Natural killer cell treated with Interleukin-12 subunit alpha and Interleukin-12 subunit beta and Interleukin-15 and Interleukin-18, amount 100 ng/mL, for 72 hours (primary cell): ENCODE measurements around the gene COX4I2. TPM values are rescaled to one million over a fixed set of nuclear protein-coding genes. Genes with fewer than 3 reads are reported as not detected.
A peak's percentile ranks its signal among the peaks of the same experiment; 100 is the strongest.
"Not testable (repeated sequence)": the region's sequence is repeated elsewhere in the genome, so short reads cannot be mapped to it uniquely, and the experiment has no call there.

Experiments used
- ATAC-seq, 2 donors: fragments of 150-1000 bp; cut with Tn5 transposase in 1 of 2; sonication (Bioruptor Pico), chemical (Tn5 transposase) in 1 of 2; 2 replicates each; pipeline ENCODE4 v1.10.0; 2021
- DNase-seq: peaks from one replicate; pipeline ENCODE4 v3.0.0; 2022; ENCODE audit warnings: low spot score
- H3K27ac Mint-ChIP-seq, 2 donors: 1 replicate in 1 of 2; 2 replicates in 1 of 2; pipeline ENCODE4 v1.8.0; 2022; ENCODE audit warnings: mixed read lengths in 2 of 2, mild to moderate bottlenecking in 1 of 2, moderate library complexity in 1 of 2
- H3K27me3 Mint-ChIP-seq, 2 donors: 1 replicate in 1 of 2; 2 replicates in 1 of 2; pipeline ENCODE4 v1.8.0; 2022; ENCODE audit warnings: mixed read lengths in 2 of 2
- H3K36me3 Mint-ChIP-seq: one replicate; pipeline ENCODE4 v1.8.0; 2022; ENCODE audit warnings: mixed read lengths
- H3K4me1 Mint-ChIP-seq, 2 donors: 1 replicate in 1 of 2; 2 replicates in 1 of 2; pipeline ENCODE4 v1.8.0; 2022; ENCODE audit warnings: low read depth in 2 of 2, mixed read lengths in 2 of 2, mild to moderate bottlenecking in 1 of 2
- H3K4me3 Mint-ChIP-seq: one replicate; pipeline ENCODE4 v1.8.0; 2022; ENCODE audit warnings: mixed read lengths
- H3K9me3 Mint-ChIP-seq: 2 replicates; pipeline ENCODE4 v1.8.0; 2022; ENCODE audit warnings: mixed read lengths
- total RNA-seq, 2 donors: library from RNA; stranded (reverse); gene quantifications; one replicate each; pipeline ENCODE4 v1.2.3, GENCODE V29; 2022

Gene COX4I2
- total RNA-seq, 2 donors from 2014 or later: not detected

DNA sequence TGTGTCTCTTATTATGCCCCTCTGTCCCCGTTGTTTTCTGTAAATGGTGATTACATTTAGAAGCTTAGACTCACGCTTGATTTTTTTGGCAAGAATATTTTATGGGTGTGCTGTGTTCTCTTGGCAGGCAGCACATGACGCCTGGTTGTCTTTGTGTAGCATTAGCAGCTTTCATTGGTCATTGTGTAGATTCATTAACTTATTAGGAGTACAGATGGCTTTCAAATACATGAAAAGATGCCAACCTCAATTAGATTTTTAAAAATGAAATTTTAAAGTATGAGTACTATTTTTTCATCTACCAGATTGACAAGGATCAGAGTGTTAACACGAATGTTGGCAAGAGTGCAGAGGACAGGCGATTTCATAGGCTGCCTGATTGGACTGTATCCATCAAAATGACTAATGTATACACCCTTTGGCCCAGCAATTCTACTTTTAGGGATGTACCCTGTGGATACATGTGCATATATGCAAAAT lies 15.2 kb downstream of the COX4I2 start:
- Mint-ChIP-seq H3K4me1 (peaks cover 0 to 4% of the 10 kb centered on the region in 2 donors), H3K9me3 (no peaks in the 10 kb centered on the region), H3K27me3 (peaks cover 2 to 8% of the 10 kb centered on the region in 2 donors), H3K36me3 (no peaks in the 10 kb centered on the region), H3K27ac (no peak overlapping the region), H3K4me3 (no peak overlapping the region)
- ATAC-seq (no peak), DNase-seq (no peak)

DNA sequence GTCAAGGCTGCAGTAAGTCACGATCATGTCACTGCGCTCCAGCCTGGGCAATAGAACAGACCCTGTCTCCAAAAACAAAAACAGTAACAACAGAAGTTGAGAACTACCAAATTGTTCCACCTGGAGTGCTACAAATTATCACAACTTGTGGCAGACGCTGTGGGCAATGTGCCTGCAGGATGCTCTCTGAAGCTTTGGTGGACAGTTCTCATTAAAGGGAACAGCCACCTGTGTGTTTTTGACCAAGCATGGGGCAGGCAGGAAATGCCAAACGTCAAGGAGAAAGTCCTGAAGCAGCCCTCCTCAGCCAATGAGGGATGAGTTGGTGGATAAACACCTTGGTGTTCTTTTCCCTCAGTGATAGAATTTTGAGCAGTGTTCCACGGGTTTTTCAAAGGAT lies 15.8 kb downstream of the COX4I2 start:
- no peaks in the 10 kb centered on the region for H3K9me3 Mint-ChIP-seq
- DNase-seq (no peak), ATAC-seq (no peak)
- peaks cover 0 to 4% of the 10 kb centered on the region in 2 donors for H3K4me1 Mint-ChIP-seq
- no peak overlapping the region for H3K4me3 Mint-ChIP-seq
- H3K27me3 Mint-ChIP-seq: peaks cover 2 to 8% of the 10 kb centered on the region in 2 donors
- H3K27ac Mint-ChIP-seq: no peak overlapping the region
- H3K36me3 Mint-ChIP-seq: no peaks in the 10 kb centered on the region

DNA sequence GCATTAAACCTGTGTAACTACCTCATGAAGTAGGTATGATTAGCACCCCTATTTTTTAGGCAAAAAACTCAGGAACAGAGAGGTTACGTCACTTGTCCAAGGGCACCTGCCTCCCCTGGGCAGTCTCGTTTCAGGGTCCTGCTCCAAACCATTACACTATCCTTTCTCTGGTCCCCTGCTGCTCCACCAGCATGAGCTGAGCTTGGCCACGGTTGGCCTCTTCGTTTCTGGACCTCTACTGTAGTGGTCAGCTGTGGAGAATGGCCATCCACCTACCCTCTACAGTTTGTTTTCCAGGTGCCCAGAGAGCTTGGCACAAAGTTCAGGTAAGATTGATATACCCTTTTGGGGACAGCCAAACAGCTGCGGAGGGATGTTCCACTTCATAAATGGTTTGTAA lies 16.8 kb downstream of the COX4I2 start:
- Mint-ChIP-seq H3K4me1 (peaks cover 0 to 6% of the 10 kb centered on the region in 2 donors), H3K27me3 (peaks cover 2 to 8% of the 10 kb centered on the region in 2 donors), H3K27ac (no peak overlapping the region), H3K9me3 (no peaks in the 10 kb centered on the region), H3K4me3 (no peak overlapping the region), H3K36me3 (no peaks in the 10 kb centered on the region)
- peak; percentile 13 to 29 for ATAC-seq
- DNase-seq: no peak

DNA sequence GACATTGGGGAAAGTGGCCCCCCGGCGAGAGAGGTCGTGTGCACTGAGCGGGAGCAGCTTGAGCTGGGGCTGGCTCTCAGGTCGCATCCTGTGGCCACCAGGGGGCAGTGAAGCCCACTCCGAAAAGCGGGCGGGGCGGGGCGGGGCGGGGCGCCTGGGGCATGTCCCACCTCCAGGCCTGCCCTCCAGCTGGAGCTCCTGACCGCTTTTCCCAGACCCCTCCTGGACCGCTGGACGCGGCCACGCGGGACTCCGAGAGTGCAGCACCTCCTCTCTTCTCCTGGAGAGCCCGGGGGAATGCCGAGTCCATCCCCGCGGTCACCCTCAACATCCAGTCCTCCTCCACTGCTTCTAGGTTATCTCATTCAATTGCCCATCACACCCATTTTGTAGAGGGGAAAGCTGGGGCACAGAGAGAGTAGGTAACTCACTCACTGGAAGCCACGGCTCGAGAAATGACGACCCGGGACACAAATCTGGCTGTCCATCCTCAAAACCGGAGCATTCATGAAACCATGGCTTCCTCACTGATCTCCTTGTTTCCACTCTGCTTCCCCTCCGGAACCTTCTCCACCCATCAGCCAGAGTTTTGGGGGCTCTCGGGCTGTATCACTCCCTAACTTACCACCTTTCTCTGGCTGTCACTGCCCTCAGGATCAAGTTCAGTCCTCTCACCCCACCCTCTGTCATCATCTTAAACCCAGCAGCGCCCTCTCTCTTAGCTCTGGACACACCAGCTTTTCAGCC lies 24.1 kb downstream of the COX4I2 start:
- no peaks in the 10 kb centered on the region for H3K27me3 Mint-ChIP-seq
- peaks cover 59 to 62% of the 10 kb centered on the region in 2 donors for H3K4me1 Mint-ChIP-seq
- ATAC-seq: peak; percentile 86 to 88
- no peaks in the 10 kb centered on the region for H3K36me3 Mint-ChIP-seq
- peak overlapping the region; percentile 84 for H3K4me3 Mint-ChIP-seq
- peak; percentile 75 for DNase-seq
- no peaks in the 10 kb centered on the region for H3K9me3 Mint-ChIP-seq
- peak overlapping the region; percentile 81 to 96 for H3K27ac Mint-ChIP-seq

DNA sequence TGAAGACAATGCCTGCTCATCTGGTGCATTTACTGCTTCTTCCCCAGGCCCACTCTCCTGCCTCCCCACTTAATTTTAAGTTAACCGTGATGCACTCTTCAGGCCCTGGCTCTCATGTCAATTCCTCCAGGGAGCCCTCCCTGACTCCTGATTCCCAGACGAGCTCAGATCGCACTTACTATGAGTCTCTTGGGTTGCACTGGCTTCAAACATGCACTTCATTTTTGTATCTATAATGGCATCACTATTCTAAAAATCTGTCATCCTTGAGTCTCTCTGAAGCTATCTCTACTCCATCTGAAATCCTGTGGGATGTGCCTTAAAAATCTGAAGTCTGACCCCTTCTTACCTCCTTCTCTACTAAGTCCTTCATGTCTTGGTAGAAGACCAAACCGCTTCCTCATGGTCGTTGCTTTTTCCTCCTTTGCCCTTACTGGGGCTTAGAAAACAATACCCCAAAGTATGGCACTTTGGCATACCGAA lies 24.7 kb downstream of the COX4I2 start:
- Mint-ChIP-seq H3K4me3 (peak overlapping the region; percentile 84), H3K27ac (peak overlapping the region; percentile 81 to 96), H3K36me3 (no peaks in the 10 kb centered on the region), H3K4me1 (peaks cover 65 to 69% of the 10 kb centered on the region in 2 donors), H3K27me3 (no peaks in the 10 kb centered on the region), H3K9me3 (no peaks in the 10 kb centered on the region)
- no peak for DNase-seq
- ATAC-seq: no peak

DNA sequence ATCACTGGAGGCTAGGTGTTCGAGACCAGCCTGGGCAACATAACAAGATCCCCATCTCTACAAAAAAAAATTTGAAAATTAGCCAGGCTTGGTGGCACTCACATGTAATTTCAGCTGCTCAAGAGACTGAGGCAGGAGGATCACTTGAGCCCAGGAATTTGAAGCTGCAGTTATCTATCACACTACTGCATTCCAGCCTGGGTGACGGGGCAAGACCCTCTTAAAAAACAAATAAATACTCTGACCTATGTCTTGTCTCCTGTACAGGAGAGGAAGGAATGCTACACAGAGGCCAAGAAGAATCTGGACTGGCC lies 25.8 kb downstream of the COX4I2 start:
- peak overlapping the region; percentile 99 to 100 for H3K27ac Mint-ChIP-seq
- no peaks in the 10 kb centered on the region for H3K9me3 Mint-ChIP-seq
- DNase-seq: no peak
- peak overlapping the region; percentile 60 for H3K4me3 Mint-ChIP-seq
- H3K4me1 Mint-ChIP-seq: peaks cover 75 to 77% of the 10 kb centered on the region in 2 donors
- no peaks in the 10 kb centered on the region for H3K36me3 Mint-ChIP-seq
- H3K27me3 Mint-ChIP-seq: no peaks in the 10 kb centered on the region
- no peak for ATAC-seq

DNA sequence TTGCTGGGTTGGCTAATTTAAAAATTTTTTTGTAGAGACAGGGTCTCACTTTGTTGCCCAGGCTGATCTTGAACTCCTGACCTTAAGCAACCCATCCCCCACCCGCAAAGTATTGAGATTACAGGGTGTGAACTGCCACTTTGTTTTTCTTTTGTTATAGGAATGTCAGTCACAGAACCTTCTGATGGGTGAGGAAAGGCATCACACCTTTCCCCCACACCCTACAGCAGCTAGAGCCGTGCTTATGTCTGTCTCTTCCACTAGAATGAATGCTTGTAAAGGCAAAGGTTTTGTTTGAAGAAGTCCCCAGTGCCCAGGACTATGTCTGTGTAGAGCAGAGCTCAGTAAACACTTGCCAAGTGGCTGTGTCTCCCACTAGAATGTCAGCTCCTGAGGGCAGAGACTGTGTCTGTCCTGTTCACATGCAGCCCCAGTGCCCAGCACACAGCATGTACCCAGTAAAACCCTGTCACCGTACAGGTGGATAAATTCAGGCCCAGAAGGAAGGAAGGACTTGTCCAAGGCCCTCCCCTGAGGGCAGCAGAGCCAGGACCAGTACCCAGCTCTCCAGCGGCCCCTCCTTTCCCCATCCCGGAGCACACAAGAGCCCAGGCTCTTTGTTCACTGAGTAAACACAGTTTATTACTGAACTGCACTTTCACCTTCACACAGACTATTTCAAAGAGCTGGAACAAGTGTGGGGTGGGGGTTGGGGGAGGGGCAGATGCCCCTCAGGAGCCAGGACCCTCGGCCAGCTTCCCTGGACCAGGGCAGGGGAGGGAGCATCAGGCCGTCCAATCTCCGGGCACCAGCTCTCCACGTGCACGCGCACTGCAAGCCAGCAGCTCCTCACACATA lies 26.4 kb downstream of the COX4I2 start:
- peak overlapping the region; percentile 60 for H3K4me3 Mint-ChIP-seq

DNA sequence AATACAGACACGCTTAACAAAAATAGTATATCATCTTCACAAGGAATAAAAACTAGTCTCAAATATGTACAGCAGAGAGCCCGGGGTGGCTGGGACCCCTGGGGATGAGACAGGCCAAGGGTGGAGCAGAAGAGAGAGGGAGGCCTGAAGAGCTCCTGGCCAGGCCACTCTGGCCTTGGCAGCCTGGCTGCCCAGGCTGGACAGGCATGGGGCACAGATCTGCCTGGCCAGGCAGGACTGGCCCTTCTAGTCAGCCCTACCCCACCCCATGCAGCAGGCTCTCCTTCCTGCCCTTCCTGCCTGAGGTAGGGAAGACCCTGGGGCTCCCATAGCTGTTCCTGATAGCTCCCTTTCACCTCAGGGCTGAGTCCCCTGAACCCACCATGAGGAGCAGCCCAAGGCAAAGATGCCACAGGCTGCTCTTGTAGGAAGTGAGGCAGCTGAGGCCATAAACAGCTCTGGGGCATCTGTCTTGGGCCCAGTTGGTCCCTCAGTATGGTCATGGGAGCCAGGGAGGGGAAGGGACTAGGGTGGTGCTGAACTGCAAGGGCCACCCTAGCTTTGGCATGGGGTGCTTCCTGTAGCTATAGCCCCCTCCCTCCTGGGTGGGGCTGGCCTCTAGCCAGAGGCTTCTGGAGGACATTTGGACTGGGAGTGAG lies 27.1 kb downstream of the COX4I2 start:
- no peak for DNase-seq
- Mint-ChIP-seq H3K36me3 (no peaks in the 10 kb centered on the region), H3K4me3 (peak overlapping the region; percentile 60), H3K9me3 (no peaks in the 10 kb centered on the region), H3K27me3 (no peaks in the 10 kb centered on the region), H3K27ac (peak overlapping the region; percentile 99 to 100), H3K4me1 (peaks cover 83 to 84% of the 10 kb centered on the region in 2 donors)
- ATAC-seq: no peak

More for the DNA sequence above, 26.4 kb downstream of the COX4I2 start:
- peaks cover 75 to 76% of the 10 kb centered on the region in 2 donors for H3K4me1 Mint-ChIP-seq
- DNase-seq (no peak), ATAC-seq (peak; percentile 25 to 52)
- H3K9me3 Mint-ChIP-seq: no peaks in the 10 kb centered on the region
- H3K36me3 Mint-ChIP-seq: no peaks in the 10 kb centered on the region
- no peaks in the 10 kb centered on the region for H3K27me3 Mint-ChIP-seq
- H3K27ac Mint-ChIP-seq: peak overlapping the region; percentile 99 to 100

DNA sequence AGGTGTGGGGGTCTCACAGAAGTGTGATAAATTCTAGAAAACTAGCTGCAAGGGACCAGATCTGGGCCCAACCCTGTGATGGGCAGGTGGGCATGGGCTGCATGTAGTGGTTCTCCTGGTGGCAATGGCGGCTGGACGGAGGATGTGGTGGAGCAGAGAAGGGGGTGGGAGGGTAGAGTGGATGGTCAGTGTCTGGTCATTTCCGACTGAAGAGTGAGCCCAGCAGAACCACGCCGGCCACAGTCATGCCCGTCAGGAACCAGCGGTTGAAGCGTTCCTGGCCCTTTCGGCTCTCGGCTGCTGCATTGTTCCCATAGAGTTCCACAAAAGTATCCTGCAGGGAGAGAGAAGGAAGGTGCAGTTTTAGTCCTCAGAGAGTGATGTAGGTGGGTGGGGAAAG lies 28.0 kb downstream of the COX4I2 start:
- ATAC-seq: no peak
- Mint-ChIP-seq H3K4me3 (peak overlapping the region; percentile 89), H3K4me1 (peaks cover 88% of the 10 kb centered on the region in 2 donors), H3K36me3 (no peaks in the 10 kb centered on the region), H3K27ac (peak overlapping the region; percentile 99 to 100), H3K27me3 (no peaks in the 10 kb centered on the region), H3K9me3 (no peaks in the 10 kb centered on the region)
- no peak for DNase-seq

DNA sequence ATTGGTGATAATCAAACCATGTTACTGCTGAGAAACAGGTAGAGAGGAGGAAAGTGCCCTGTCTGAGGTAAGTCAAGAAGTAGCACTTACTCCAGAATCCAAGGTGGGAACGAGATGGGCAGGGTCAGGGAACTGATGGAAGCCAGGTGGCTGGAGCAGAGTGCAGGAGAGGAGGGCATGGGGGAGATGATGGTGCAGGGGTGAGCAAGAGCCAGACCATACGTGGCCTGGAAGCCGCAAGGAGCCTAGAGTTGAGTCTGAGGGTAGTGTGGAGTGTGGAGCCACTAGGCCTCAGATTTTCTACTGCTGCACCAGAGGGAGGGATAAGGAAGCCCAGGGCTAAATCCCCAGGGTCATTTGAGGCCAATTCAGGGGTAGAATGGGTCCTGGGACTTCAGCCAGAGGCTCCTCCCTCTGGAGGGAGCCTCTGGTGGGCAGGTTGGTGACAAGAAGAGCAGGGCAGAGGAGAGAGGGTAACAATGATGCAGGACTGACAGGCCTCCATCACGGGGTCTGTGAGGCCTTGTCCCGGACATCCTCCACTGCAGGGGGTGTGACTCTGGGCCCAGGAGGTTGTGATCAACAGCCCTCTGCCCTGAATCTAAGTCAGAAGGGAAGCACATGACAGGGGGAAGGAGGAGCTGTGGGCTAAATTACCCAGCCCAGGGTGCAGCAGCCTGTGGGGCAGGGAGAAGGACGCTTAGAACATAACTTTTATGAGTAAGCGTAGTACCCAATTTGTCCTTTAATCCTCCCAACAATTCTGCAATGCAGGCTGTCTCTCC lies 28.7 kb downstream of the COX4I2 start:
- peaks cover 87 to 88% of the 10 kb centered on the region in 2 donors for H3K4me1 Mint-ChIP-seq
- H3K4me3 Mint-ChIP-seq: peak overlapping the region; percentile 89
- ATAC-seq: peak; percentile 83 to 92
- no peaks in the 10 kb centered on the region for H3K9me3 Mint-ChIP-seq
- H3K27ac Mint-ChIP-seq: peak overlapping the region; percentile 99 to 100
- peak; percentile 80 for DNase-seq
- no peaks in the 10 kb centered on the region for H3K27me3 Mint-ChIP-seq
- peaks cover 2% of the 10 kb centered on the region for H3K36me3 Mint-ChIP-seq

DNA sequence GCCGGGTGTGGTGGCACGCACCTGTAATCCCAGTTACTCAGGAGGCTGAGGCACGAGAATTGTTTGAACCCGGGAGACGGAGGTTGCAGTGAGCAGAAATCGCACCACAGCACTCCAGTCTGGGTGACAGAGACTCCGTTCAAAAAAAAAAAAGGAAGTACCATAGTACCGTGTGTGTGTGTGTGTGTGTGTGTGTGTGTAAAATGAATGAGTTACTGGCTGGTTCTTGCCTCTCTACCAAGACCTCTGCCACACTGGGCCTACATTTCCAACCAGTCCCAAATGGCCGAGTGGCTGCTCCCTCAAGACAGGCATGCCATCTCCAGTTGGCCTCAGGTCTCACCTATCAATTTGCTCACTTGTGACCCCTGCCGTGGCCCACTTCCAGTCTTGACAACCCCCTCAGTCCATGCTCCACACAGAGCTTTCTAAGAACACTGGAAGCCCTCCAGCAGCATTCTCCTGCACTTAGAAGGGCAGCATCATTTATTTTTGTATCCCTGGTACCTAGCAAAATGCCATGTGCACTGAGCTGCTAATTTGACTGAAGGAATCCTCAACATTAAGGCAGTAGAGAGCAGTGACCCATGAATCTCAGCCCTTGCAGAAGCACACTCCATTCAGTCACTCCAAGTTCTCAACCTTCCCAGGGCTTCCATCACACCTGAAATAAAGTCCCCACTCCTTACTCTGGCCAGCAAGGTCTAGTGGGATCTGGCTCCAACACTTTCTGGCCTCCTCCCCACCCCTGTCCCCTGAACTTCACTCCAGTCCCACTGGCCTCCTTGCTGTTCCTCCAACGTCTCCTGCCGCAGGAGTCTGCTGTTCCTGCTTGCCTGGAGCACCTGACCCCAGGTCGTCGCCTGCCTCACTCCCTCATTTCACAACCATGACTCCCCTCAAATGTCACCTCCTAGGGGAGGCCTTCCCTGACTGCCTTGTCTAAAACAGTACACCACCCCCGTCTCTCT lies 29.9 kb downstream of the COX4I2 start:
- H3K4me1 Mint-ChIP-seq: peaks cover 80 to 83% of the 10 kb centered on the region in 2 donors
- no peak for DNase-seq
- H3K36me3 Mint-ChIP-seq: peaks cover 8% of the 10 kb centered on the region
- ATAC-seq: no peak
- no peaks in the 10 kb centered on the region for H3K9me3 Mint-ChIP-seq
- no peaks in the 10 kb centered on the region for H3K27me3 Mint-ChIP-seq
- H3K4me3 Mint-ChIP-seq: peak overlapping the region; percentile 89
- peak overlapping the region; percentile 99 to 100 for H3K27ac Mint-ChIP-seq

DNA sequence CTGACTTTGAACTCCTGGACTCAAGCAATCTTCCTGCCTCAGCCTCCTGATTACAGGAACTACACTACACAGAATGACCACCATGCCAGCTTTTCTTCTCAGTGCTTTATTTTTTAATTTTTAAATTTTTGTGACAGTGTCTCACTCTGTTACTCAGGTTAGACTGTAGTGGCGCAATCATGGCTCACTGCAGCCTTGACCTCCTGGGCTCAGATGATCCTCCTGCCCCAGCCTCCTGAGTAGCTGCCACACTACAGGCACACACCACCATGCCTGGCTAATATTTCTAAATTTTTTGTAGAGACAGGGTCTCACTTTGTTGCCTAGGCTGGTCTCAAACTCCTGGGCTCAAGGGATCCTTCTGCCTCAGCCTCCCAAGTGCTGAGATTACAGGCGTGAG lies 31.2 kb downstream of the COX4I2 start:
- Mint-ChIP-seq H3K27ac (peak overlapping the region; percentile 99 to 100), H3K4me3 (peak overlapping the region; percentile 58), H3K4me1 (peaks cover 77 to 88% of the 10 kb centered on the region in 2 donors), H3K36me3 (peaks cover 11% of the 10 kb centered on the region)
- not testable (repeated sequence) for DNase-seq, H3K9me3 Mint-ChIP-seq, H3K27me3 Mint-ChIP-seq, ATAC-seq
